Activated CD4-positive, alpha-beta T cell treated with anti-CD3 and anti-CD28 coated beads, Interleukin-2, amount 10 ng/mL, durations not matched to agents 24 days and 14 days (primary cell): ENCODE data around the gene PCSK5. TPM values are rescaled to one million over a fixed set of nuclear protein-coding genes. Genes with fewer than 3 reads are reported as not detected.
A peak's percentile ranks its signal among the peaks of the same experiment; 100 is the strongest.

Source experiments
- DNase-seq: peaks from one replicate; pipeline ENCODE4 v3.0.0; 2022
- H3K27ac Mint-ChIP-seq: one replicate; pipeline ENCODE4 v1.8.0; 2022; ENCODE audit warnings: mild to moderate bottlenecking, mixed read lengths
- H3K27me3 Mint-ChIP-seq: one replicate; pipeline ENCODE4 v1.8.0; 2022; ENCODE audit warnings: mixed read lengths
- H3K36me3 Mint-ChIP-seq: one replicate; pipeline ENCODE4 v1.8.0; 2022; ENCODE audit warnings: low read depth, mild to moderate bottlenecking, mixed read lengths
- H3K4me1 Mint-ChIP-seq: one replicate; pipeline ENCODE4 v1.8.0; 2021; ENCODE audit warnings: mixed read lengths
- H3K4me3 Mint-ChIP-seq: one replicate; pipeline ENCODE4 v1.8.0; 2022; ENCODE audit warnings: mild to moderate bottlenecking, moderate library complexity, mixed read lengths
- H3K9me3 Mint-ChIP-seq: one replicate; pipeline ENCODE4 v1.8.0; 2021; ENCODE audit warnings: mixed read lengths
- intact Hi-C: fragments of 100-400 bp; cut with micrococcal nuclease; formaldehyde crosslinking; loops from one replicate; pipeline ENCODE4 v1.15.1; 2023
- total RNA-seq: library from RNA; stranded (reverse); gene quantifications from 2 replicates; pipeline ENCODE4 v1.2.3, GENCODE V29; 2022

Gene PCSK5
- total RNA-seq, 1 donor from 2014 or later: 1.6 TPM

DNA sequence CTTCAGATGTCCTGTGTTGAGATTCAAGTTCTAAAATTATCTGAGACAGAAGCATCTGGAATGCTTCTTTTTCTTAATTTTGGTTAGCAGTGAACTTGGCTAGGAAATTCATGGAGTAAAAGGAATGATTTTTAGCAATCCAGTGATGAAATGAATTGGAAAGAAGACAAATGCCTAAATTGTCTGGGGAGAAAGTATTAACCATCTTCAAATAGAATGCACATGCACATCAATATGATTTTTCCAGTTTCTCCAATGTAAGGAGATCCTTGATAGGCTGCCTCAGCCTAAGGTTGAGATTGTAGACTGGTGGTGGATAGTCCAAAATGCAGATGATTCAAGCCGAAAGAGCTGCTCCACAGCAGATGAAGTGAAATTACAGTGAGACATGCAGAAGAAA is 106.7 kb downstream of the PCSK5 start:
- intact Hi-C loops: no loop called here
- H3K27ac Mint-ChIP-seq: no peak overlapping the region

DNA sequence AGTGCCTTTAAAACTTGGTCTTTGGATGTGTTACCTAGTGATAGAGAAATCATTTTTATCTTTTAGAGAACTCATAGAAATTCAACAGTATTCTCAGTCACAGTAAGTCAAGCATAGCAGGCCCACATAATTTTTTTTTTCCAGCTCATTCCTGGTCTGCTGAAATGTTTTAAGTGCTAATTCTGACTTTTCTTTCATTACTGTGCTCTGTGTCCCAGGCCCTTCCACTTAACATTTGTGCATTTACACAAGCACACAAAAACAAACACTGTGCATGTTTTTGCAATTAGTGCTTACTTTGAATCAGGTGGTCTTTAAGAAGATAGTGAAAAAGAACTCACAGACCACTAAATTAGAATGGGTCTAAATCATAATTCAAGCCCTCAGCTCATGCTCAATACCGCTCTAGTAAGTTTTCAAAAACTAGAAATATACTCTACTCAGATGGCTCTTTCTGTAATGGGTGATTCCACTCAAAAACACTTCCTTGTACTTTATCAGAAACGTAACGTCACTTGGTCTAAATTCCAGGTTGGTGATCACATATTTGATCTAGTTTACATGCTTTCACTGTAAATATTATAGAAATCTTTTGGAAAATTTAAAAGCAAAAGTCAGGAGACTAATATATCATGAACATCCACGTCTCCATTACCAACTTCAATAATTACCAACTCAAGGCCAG is 107.8 kb downstream of the PCSK5 start:
- Mint-ChIP-seq H3K4me3 (no peak overlapping the region), H3K27ac (no peak overlapping the region), H3K27me3 (peaks cover 1% of the 10 kb centered on the region), H3K9me3 (peaks cover 9% of the 10 kb centered on the region), H3K4me1 (peaks cover 4% of the 10 kb centered on the region), H3K36me3 (peaks cover 4% of the 10 kb centered on the region)
- intact Hi-C loops: no loop called here
- DNase-seq: no peak

More for the DNA sequence above, 106.7 kb downstream of the PCSK5 start:
- peaks cover 1% of the 10 kb centered on the region for H3K27me3 Mint-ChIP-seq
- no peak for DNase-seq
- peaks cover 9% of the 10 kb centered on the region for H3K9me3 Mint-ChIP-seq
- H3K4me1 Mint-ChIP-seq: peaks cover 4% of the 10 kb centered on the region
- peaks cover 4% of the 10 kb centered on the region for H3K36me3 Mint-ChIP-seq
- no peak overlapping the region for H3K4me3 Mint-ChIP-seq

DNA sequence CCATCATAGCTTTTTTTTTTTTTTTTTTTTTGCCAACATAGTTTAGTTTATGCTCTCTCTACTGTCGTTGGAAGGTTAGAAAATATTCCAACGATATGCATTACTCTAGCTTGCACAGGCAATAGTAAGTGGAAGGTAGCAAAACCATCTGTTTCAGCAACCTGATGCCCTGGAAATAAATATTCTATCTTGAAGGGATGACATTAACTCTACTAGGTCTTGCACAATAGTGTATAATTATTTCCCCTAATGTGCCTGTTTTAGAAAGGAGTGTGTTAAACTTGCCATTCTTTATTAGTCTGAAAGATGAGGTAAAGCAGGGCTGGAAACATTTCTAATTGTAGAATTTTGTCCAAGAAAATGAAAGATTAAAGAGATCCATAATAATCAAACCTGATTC is 111.0 kb downstream of the PCSK5 start:
- peaks cover 11% of the 10 kb centered on the region for H3K4me1 Mint-ChIP-seq
- intact Hi-C loops: no loop called here
- no peak for DNase-seq

DNA sequence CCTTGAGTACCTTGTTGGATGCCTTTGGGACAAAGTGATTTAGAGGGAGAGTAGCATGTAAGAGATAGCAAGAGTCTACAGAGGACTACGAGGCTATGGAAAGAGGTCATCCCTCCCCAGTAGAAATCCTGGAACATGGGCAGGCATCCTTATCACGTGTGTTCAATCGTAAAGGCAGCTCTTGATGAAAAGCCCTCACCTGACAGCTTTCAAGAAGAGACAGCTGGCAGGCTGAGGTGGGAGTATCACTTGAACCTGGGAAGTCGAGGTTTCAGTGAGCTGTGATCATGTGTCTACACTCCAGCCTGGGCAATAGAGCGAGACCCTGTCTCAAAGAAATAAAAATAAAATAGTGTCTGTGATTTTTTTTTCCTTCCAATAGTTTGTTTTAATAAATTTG is 112.6 kb downstream of the PCSK5 start:
- intact Hi-C loops: no loop called here
- Mint-ChIP-seq H3K36me3 (peaks cover 2% of the 10 kb centered on the region), H3K4me3 (no peak overlapping the region), H3K9me3 (no peaks in the 10 kb centered on the region), H3K27ac (no peak overlapping the region), H3K27me3 (peaks cover 1% of the 10 kb centered on the region), H3K4me1 (peaks cover 14% of the 10 kb centered on the region)
- DNase-seq: no peak

More for the DNA sequence above, 111.0 kb downstream of the PCSK5 start:
- no peak overlapping the region for H3K27ac Mint-ChIP-seq
- H3K4me3 Mint-ChIP-seq: no peak overlapping the region
- no peaks in the 10 kb centered on the region for H3K9me3 Mint-ChIP-seq
- H3K27me3 Mint-ChIP-seq: peaks cover 1% of the 10 kb centered on the region
- H3K36me3 Mint-ChIP-seq: peaks cover 2% of the 10 kb centered on the region

DNA sequence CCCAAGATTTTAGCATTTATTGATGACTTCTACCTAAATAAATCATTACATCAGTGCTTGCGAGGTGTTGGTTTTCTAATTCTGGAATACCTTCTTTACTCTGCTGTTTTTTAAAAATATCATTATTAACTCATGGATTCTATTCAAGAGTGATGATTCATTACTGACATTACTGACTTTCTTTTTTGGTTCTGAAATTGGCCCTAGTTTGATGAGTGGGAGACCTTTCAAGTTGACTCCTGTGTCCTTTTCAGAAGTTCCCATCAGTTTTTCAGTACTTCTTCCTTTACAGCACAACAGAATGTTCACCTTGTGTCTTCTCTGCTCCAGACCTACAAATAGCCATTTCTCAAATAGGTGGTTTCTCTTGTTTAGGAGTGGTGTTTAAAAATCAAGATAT is 114.1 kb downstream of the PCSK5 start:
- peaks cover 1% of the 10 kb centered on the region for H3K27me3 Mint-ChIP-seq

DNA sequence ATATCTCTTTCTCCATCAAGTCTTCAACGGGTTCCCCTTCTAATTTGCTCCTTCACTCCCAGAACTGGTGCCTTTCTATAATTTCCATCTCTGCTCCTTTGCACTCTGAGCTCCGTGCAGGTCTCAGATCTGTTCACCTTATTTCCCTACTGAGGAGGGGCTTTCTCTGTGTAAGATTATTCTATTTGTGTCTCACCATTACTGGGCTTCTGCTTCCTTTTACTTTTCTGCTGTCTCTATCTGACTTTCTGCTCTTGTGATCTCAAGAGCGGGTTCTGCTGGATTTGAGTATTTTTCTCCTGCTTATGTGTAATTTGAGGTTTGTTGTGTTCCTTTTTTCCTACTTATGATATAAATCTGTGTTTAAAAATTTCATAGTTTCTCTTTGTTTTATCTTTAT is 117.5 kb downstream of the PCSK5 start:
- H3K27ac Mint-ChIP-seq: no peak overlapping the region
- no peak overlapping the region for H3K4me3 Mint-ChIP-seq
- intact Hi-C loops: no loop called here
- H3K4me1 Mint-ChIP-seq: peaks cover 15% of the 10 kb centered on the region
- no peaks in the 10 kb centered on the region for H3K27me3 Mint-ChIP-seq
- no peaks in the 10 kb centered on the region for H3K9me3 Mint-ChIP-seq
- peaks cover 2% of the 10 kb centered on the region for H3K36me3 Mint-ChIP-seq
- no peak for DNase-seq

More for the DNA sequence above, 114.1 kb downstream of the PCSK5 start:
- Mint-ChIP-seq H3K4me3 (no peak overlapping the region), H3K4me1 (peaks cover 15% of the 10 kb centered on the region), H3K27ac (no peak overlapping the region), H3K9me3 (no peaks in the 10 kb centered on the region), H3K36me3 (peaks cover 2% of the 10 kb centered on the region)
- intact Hi-C loops: loop anchor here (2.0 kb wide), 1 partner anchor 14 kb away; no protein-coding TSS in a partner anchor
- no peak for DNase-seq

DNA sequence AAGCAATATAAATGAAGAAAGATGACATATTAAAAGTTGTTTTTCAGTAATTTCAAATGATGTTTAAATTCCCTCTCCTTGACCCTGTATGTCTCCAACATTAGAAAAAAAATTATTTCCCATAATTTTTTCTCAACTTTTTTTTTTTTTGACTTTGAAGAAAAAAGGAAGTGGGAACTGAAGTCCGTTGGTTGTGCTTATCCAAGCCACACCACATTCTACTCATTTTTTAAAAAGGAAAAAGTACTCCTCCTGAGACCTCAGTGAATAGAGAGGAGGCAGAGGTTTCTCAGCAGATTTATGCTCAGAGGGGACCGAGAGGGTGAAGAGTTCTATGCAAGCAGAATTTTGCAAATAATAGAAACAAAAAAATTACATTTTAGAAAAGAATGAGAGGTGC is 123.3 kb downstream of the PCSK5 start:
- no peak overlapping the region for H3K27ac Mint-ChIP-seq

DNA sequence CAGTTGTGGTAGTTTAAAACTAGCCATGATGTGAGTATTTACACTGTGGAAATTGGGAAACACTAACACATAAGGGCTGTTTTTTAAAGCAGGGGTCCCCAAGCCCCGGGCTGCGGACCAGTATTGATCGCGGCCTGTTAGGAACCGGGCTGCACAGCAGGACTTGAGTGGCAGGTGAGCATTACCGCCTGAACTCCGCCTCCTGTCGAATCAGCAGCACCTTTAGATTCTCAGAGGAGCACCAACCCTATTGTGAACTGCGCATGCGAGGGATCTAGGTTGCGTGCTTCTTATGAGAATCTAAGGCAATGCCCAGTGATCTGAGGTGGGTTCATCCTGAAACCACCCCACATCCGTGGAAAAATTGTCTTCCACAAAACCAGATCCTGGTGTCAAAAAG is 127.8 kb downstream of the PCSK5 start:
- peak overlapping the region; percentile 5 for H3K4me3 Mint-ChIP-seq
- intact Hi-C loops: loop anchor here (2.0 to 10.0 kb wide), 2 partner anchors 13 to 57 kb away; no protein-coding TSS in a partner anchor
- H3K9me3 Mint-ChIP-seq: peaks cover 7% of the 10 kb centered on the region
- peak; percentile 62 for DNase-seq
- peaks cover 32% of the 10 kb centered on the region for H3K4me1 Mint-ChIP-seq
- peaks cover 3% of the 10 kb centered on the region for H3K27me3 Mint-ChIP-seq
- no peak overlapping the region for H3K27ac Mint-ChIP-seq
- peaks cover 1% of the 10 kb centered on the region for H3K36me3 Mint-ChIP-seq

More for the DNA sequence above, 123.3 kb downstream of the PCSK5 start:
- no peak overlapping the region for H3K4me3 Mint-ChIP-seq
- H3K36me3 Mint-ChIP-seq: peaks cover 1% of the 10 kb centered on the region
- H3K9me3 Mint-ChIP-seq: peaks cover 7% of the 10 kb centered on the region
- H3K27me3 Mint-ChIP-seq: peaks cover 4% of the 10 kb centered on the region
- H3K4me1 Mint-ChIP-seq: peaks cover 7% of the 10 kb centered on the region
- DNase-seq: no peak
- intact Hi-C loops: loop anchor here (10.0 kb wide), 1 partner anchor 61 kb away; no protein-coding TSS in a partner anchor

DNA sequence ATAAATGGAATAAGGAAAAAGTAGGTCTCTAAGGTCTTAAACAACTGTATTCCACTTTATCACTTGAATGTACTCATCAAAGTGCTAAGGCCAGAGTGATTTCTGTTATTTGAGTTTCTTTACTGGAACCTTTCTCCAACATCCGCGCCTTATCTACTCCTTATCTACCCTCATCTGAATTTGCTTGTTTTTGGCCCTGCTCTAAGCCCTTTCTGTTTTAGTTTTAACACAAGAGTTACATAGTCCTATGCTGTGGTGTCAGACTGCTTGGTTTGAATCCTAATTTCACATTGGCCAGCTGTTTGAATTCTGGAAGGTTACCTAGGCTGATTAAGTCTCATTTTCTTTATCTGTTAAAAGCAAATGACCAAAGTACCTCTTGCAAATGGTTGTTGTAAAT is 128.3 kb downstream of the PCSK5 start:
- Mint-ChIP-seq H3K27ac (no peak overlapping the region), H3K27me3 (peaks cover 3% of the 10 kb centered on the region), H3K4me1 (peaks cover 38% of the 10 kb centered on the region), H3K9me3 (peaks cover 7% of the 10 kb centered on the region), H3K36me3 (peaks cover 1% of the 10 kb centered on the region), H3K4me3 (peak overlapping the region; percentile 6)
- intact Hi-C loops: loop anchor here (2.0 to 10.0 kb wide), 2 partner anchors 14 to 56 kb away; no protein-coding TSS in a partner anchor
- peak; percentile 67 for DNase-seq

DNA sequence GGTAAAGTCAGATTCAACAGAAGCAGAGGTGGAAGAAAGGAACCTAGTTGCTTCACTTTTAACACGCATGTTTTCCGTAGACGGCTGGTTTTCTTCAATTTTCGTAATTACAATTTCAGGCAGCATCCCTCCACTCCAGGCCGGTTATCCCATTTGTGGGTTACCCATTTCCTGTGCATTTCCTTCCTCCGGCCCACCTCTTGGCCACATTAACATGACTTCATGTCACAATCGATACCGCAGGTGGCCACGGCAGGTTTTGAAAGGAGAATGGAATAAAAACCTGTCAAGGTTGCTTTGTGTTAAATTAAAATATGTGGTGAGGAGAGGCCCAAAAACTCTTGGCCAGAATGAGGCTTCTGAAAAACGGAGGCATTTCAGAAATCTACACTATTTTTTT is 130.2 kb downstream of the PCSK5 start:
- DNase-seq: peak; percentile 62
- H3K36me3 Mint-ChIP-seq: peaks cover 1% of the 10 kb centered on the region
- intact Hi-C loops: loop anchor here (5.0 kb wide), 2 partner anchors 128 to 372 kb away; partner anchors contain the start of genes PCSK5 and RFK
- peaks cover 54% of the 10 kb centered on the region for H3K4me1 Mint-ChIP-seq
- peaks cover 2% of the 10 kb centered on the region for H3K27me3 Mint-ChIP-seq
- H3K4me3 Mint-ChIP-seq: peak overlapping the region; percentile 15
- H3K27ac Mint-ChIP-seq: no peak overlapping the region
- peaks cover 5% of the 10 kb centered on the region for H3K9me3 Mint-ChIP-seq

DNA sequence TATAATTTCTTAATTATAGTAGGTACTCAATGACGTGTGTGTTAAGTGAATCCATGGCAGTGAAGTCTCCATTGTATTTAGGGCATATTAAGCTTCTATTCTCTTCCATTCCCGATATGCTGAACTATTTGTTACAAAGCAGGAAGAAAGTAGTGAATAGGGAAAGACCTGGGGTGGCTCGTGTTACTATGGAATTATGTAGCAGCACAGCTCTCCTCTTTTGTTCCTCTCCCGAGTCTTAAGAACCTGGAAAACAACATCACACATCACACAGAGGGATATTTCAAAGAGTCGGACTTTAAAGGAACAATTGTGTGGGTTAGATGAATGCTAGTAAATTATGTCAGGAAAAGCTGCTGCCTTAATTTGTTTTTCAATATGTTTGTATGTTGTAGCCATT is 131.8 kb downstream of the PCSK5 start:
- Mint-ChIP-seq H3K4me1 (peaks cover 65% of the 10 kb centered on the region), H3K36me3 (no peaks in the 10 kb centered on the region), H3K27ac (no peak overlapping the region), H3K9me3 (no peaks in the 10 kb centered on the region), H3K27me3 (no peaks in the 10 kb centered on the region), H3K4me3 (no peak overlapping the region)
- intact Hi-C loops: loop anchor here (5.0 kb wide), 2 partner anchors 130 to 370 kb away; partner anchors contain the start of genes PCSK5 and RFK
- DNase-seq: no peak

DNA sequence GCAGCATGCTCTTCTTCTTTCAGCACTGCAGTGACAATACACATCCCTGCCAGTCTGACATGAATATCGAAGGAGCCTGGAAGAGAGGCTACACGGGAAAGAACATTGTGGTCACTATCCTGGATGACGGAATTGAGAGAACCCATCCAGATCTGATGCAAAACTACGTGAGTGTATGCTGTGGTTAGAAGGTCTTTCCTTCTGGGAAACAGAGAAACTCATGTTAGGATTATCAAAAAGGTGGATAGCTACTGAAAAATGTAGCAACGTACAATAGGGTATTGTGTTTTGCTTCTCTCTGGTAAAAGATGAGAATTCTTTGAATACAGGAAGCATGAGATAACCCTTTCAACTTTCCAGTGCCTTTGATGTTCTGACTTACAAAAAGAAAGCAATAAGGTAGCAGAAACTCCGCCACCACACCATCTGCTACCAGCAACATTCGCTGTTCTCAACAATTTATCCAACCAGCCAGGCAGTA is 133.3 kb downstream of the PCSK5 start:
- Mint-ChIP-seq H3K4me3 (peak overlapping the region; percentile 72), H3K4me1 (peaks cover 68% of the 10 kb centered on the region), H3K27me3 (no peaks in the 10 kb centered on the region), H3K36me3 (peaks cover 3% of the 10 kb centered on the region), H3K9me3 (peaks cover 3% of the 10 kb centered on the region), H3K27ac (peak overlapping the region; percentile 74)
- intact Hi-C loops: loop anchor here (5.0 kb wide), 2 partner anchors 131 to 369 kb away; partner anchors contain the start of genes PCSK5 and RFK
- DNase-seq: peak; percentile 87

DNA sequence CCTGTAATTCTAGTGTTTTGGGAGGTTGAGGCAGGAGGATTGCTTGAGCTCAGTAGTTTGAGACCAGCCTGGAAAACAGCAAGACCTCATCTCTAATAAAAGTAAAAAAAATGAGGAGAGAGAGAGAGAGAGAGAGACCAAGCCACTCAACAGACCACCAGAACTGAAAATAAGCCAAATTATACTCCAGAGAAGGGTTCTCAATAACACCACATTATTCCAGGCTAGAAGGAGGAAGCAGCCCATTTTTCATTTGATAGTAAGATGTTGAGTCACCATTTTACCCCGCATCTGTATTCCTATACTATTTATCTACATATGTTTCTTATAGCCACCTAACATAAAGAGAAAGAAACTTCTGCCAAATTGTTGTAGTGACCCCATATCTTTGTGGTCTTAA is 134.8 kb downstream of the PCSK5 start:
- intact Hi-C loops: no loop called here
- H3K4me1 Mint-ChIP-seq: peaks cover 65% of the 10 kb centered on the region
- no peaks in the 10 kb centered on the region for H3K27me3 Mint-ChIP-seq
- no peak for DNase-seq
- H3K27ac Mint-ChIP-seq: no peak overlapping the region
- H3K4me3 Mint-ChIP-seq: no peak overlapping the region
- peaks cover 6% of the 10 kb centered on the region for H3K36me3 Mint-ChIP-seq
- peaks cover 3% of the 10 kb centered on the region for H3K9me3 Mint-ChIP-seq

DNA sequence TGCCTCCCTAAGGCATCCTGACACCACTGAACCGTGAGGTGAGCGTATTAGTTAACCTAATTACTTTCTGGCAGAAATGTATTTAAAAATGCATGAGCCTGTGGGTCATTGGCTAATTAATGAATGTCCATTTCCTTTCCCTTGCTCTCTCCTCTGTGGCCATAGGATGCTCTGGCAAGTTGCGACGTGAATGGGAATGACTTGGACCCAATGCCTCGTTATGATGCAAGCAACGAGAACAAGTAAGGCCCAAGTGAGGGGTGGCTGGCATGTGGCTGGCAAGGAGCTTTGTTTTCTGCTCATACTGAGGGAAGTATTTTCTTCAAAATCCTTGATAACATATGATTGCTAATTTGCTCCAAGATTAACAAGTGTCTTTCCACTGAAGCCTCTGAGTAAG is 136.3 kb downstream of the PCSK5 start:
- no peaks in the 10 kb centered on the region for H3K27me3 Mint-ChIP-seq
- H3K9me3 Mint-ChIP-seq: peaks cover 3% of the 10 kb centered on the region
- DNase-seq: no peak
- H3K4me3 Mint-ChIP-seq: peak overlapping the region; percentile 14
- peaks cover 52% of the 10 kb centered on the region for H3K4me1 Mint-ChIP-seq
- H3K36me3 Mint-ChIP-seq: peaks cover 6% of the 10 kb centered on the region
- no peak overlapping the region for H3K27ac Mint-ChIP-seq
- intact Hi-C loops: no loop called here
